Lower lobe of right lung (tissue), 2 donors: ENCODE results near the gene CFAP20DC. TPM values are rescaled to one million over a fixed set of nuclear protein-coding genes. Genes with fewer than 3 reads are reported as not detected.

Experiments
- ATAC-seq, 2 donors: fragments of 200-7000 bp; cut with Tn5 transposase; one replicate each; pipeline ENCODE4 v1.9.1; 2020 to 2022; ENCODE audit warnings: mild to moderate bottlenecking in 2 of 2, moderate library complexity in 2 of 2
- DNase-seq: peaks from one replicate; pipeline ENCODE4 v3.0.0-alpha.2; 2020
- H3K27ac ChIP-seq: fragments of 200-600 bp; one replicate; pipeline ENCODE4 v1.8.0; 2022
- H3K27me3 ChIP-seq: fragments of 200-600 bp; one replicate; pipeline ENCODE4 v1.8.0; 2022; ENCODE audit warnings: low read depth
- H3K36me3 ChIP-seq: fragments of 200-600 bp; one replicate; pipeline ENCODE4 v1.8.0; 2022; ENCODE audit warnings: mild to moderate bottlenecking
- H3K4me1 ChIP-seq: fragments of 200-600 bp; one replicate; pipeline ENCODE4 v1.8.0; 2022
- H3K4me3 ChIP-seq: fragments of 200-600 bp; one replicate; pipeline ENCODE4 v1.8.0; 2022; ENCODE audit warnings: mild to moderate bottlenecking
- H3K9me3 ChIP-seq: fragments of 200-600 bp; one replicate; pipeline ENCODE4 v1.8.0; 2022
- CTCF ChIP-seq: fragments of 200-600 bp; IDR thresholded peaks from one replicate; pipeline ENCODE4 v1.8.0; 2022; ENCODE audit warnings: antibody characterized with exemption, mild to moderate bottlenecking
- intact Hi-C: fragments of 100-400 bp; cut with DNase I; formaldehyde crosslinking; loops from one replicate; pipeline ENCODE4 v1.11.0; 2022
- total RNA-seq: library from RNA; stranded (reverse); fragmentation: NEBNext Ultra II Directional; extraction: Animal tissue kit (Norgen Biotek cat#: 25700); gene quantifications from one replicate; pipeline ENCODE4 v1.2.1, GENCODE V29; 2021
- donor health status: DM: no; HTN: yes; CAD: no; lungs with severe emphysema.

Gene CFAP20DC
- total RNA-seq, 1 donor from 2014 or later, result 0.71 TPM

- ATAC-seq (no peak), DNase-seq (no peak)
- Histone ChIP-seq H3K4me3 (no peak overlapping the region), H3K36me3 (no peaks in the 10 kb centered on the region), H3K27me3 (no peaks in the 10 kb centered on the region), H3K27ac (no peak overlapping the region), H3K4me1 (no peaks in the 10 kb centered on the region), H3K9me3 (no peaks in the 10 kb centered on the region)
- intact Hi-C loops, result no loop called here
- no peak for TF ChIP-seq CTCF
Measured at GRCh38 chr3:58840949-58841348, 208.9 kb downstream of the CFAP20DC start.

GRCh38 chr3:58839964-58840363 lies 209.9 kb downstream of the CFAP20DC start:
- Histone ChIP-seq H3K27ac (no peak overlapping the region), H3K27me3 (no peaks in the 10 kb centered on the region), H3K36me3 (no peaks in the 10 kb centered on the region), H3K4me1 (no peaks in the 10 kb centered on the region), H3K4me3 (no peak overlapping the region), H3K9me3 (no peaks in the 10 kb centered on the region)
- no peak for ATAC-seq
- no peak for TF ChIP-seq CTCF
- intact Hi-C loops, result no loop called here
- DNase-seq, result no peak

- intact Hi-C loops, result no loop called here
- Histone ChIP-seq H3K36me3 (no peaks in the 10 kb centered on the region), H3K9me3 (no peaks in the 10 kb centered on the region), H3K4me3 (no peak overlapping the region), H3K27me3 (no peaks in the 10 kb centered on the region), H3K27ac (no peak overlapping the region), H3K4me1 (no peaks in the 10 kb centered on the region)
- no peak for ATAC-seq
- no peak for TF ChIP-seq CTCF
- DNase-seq, result no peak
Measured at GRCh38 chr3:58839187-58839586, 210.6 kb downstream of the CFAP20DC start.

- no peaks in the 10 kb centered on the region for H3K9me3 ChIP-seq
- DNase-seq (no peak), ATAC-seq (no peak)
- H3K4me1 ChIP-seq, result no peaks in the 10 kb centered on the region
- TF ChIP-seq CTCF, result no peak
- H3K27ac ChIP-seq, result no peak overlapping the region
- intact Hi-C loops, result no loop called here
- no peaks in the 10 kb centered on the region for H3K36me3 ChIP-seq
- no peaks in the 10 kb centered on the region for H3K27me3 ChIP-seq
- H3K4me3 ChIP-seq, result no peak overlapping the region
Measured at GRCh38 chr3:58837856-58838255, 212.0 kb downstream of the CFAP20DC start.

GRCh38 chr3:58837141-58837843 lies 212.5 kb downstream of the CFAP20DC start:
- no peaks in the 10 kb centered on the region for H3K4me1 ChIP-seq
- intact Hi-C loops, result no loop called here
- H3K36me3 ChIP-seq, result no peaks in the 10 kb centered on the region
- ATAC-seq (no peak), DNase-seq (no peak)
- H3K9me3 ChIP-seq, result no peaks in the 10 kb centered on the region
- H3K4me3 ChIP-seq, result no peak overlapping the region
- TF ChIP-seq CTCF, result no peak
- H3K27ac ChIP-seq, result no peak overlapping the region
- no peaks in the 10 kb centered on the region for H3K27me3 ChIP-seq
